IPS-NIHi11 (cell line): ENCODE measurements around the gene COMMD9.
"Not testable (repeated sequence)": the region's sequence is repeated elsewhere in the genome, so short reads cannot be mapped to it uniquely, and the experiment has no call there.

Experiments
- DNase-seq: peaks from one replicate; pipeline ENCODE4 v3.0.0; 2012; ENCODE audit warnings: mixed read lengths, low spot score

Gene COMMD9

DNA sequence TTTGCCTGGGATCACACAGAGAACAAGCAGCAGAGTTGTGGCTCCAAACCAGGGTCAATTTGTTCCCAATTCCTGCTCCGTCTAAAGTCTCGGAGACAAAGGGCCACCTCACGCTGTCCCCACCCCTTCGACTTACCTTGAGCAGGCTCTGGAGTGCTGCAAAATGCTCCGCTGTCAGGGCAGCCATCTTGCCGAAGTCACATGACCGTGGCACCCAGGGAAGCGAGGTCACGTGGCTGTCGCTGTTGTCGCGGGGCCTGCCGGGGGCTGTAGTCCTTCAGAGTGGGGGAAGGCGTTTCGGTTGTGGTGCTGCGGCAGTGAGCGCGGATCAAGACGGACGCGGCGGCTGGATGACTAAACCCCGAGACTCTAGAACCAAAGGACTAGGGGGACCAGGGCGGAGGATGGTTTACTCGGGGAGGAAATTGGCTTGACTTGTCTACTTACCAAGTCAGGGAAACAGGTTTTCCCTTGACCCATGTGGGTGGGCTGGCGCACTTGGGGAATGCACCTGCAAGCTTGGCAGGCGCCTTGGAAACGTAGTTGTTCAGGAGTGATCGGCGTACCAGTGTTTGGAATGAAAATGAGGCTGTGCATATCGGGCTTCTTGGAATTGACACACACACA is at the start of gene COMMD9:
TSS of gene COMMD9 (minus strand) at position 199 of the 627 bp plus-strand sequence. CDS start at position 187, 12 bp downstream.
- DNase-seq, result peak; percentile 97

DNA sequence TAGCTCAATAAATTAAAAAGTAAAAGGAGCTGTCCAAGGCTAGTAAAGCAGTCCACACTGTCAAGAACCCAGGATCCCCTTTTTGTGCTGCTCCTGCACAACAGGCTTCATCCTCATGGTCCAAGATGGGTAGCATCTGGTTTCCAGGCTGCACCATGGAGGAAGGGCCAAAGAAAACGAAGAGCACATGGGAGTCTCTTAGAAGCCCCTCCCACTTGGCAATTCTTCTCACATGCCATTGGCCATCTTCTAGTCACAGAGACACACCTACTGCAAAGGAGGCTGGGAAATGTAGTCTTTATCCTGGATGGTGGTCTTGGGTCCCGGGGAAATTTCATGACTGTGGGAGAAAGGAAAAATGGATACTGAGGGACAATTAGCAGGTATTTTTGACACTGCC is 44.7 kb upstream of the COMMD9 start:
- peak; percentile 67 for DNase-seq

DNA sequence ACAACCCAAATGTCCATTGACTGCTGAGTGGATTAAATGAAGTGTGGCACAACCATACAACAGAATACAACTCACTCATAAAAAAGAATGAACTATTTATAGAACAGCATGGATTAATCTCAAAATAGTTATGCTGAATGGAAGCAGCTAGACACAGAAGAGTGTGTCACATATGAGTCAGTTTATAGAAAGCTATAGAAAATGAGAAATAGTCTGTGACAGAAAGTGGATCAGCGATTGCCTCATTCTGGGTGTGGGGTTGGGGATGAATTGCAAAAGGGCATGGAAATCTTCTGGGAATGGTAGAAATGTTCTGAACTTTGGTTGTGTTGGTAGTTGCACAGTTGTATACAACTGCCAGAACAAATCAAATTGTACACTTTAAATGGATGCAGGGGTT is 44.2 kb upstream of the COMMD9 start:
- DNase-seq, result no peak

GRCh38 chr11:36330411-36330810 is 41.2 kb upstream of the COMMD9 start:
- DNase-seq, result no peak

DNA sequence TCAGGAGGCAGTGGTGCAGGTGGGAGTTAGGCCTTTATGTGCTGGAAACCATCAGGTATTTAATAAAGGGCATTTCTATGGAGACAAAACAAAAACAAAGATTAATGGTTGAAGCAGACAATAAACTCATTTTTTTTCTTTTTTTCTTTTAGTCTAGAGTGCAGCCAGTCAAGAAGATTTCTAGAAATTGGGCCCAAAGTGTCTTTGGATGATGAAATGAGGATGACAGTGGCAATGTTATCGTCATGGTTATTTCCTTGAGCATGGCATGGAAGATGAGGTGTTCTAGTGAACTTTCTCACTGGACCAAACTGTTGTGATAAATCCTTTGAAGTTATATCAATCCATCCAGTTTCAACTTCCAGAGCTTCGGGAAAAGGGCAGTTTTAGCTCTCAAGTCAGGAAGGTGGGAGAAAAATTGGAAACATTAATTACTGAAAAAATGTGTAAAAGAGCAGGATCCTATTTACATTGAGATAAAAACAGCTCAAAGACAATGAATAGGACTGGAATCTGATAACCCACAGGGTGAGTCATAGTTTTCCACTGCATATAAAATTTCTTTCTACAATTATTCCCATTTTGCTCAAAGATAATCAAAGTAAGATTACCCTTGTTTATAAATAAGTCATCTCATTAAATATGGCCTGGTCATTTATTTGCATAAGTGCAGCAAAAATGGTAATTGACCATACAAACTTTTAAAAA is 39.9 kb upstream of the COMMD9 start:
- DNase-seq, result no peak

DNA sequence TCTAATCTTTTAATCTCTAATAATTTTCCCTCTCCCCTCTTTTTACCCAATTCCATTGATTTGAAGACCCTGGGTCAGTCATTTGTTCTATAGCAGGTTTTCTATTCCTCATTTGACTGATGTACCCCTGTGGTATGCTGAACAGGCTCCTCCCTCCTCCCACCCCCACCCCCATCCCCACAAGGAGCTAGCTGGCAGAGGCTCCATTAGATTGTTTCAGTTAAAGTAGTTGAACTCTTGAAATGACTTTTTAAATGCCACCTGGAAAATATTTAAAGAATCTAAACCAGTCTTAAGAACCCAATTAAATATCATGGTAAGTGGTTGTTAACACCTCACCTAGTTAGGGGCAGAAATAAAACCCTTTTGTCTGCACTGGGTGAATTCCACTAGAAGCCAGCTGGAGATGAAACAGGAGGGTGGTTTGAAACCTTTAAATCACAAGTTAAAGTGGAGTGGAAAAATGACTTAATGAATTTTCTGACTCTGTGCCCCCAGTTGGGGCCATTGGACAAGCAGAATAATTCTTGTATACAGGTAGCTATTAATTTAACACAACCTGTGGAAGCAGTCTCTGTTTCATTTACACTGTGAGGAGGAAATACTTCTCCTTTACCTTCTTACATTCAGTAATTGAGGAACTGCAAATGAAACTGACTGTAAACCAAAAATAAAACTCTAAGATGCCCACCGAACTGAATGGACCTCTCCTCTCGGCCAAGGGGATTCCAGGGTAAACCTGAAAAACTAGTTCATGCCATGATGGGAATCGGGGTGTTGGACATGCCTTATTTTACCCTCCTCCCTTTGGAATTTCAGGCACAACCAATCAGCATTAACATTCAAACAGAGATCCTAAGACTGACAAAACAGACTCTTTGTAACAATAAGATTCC is 37.5 kb upstream of the COMMD9 start:
- DNase-seq, result peak; percentile 41

DNA sequence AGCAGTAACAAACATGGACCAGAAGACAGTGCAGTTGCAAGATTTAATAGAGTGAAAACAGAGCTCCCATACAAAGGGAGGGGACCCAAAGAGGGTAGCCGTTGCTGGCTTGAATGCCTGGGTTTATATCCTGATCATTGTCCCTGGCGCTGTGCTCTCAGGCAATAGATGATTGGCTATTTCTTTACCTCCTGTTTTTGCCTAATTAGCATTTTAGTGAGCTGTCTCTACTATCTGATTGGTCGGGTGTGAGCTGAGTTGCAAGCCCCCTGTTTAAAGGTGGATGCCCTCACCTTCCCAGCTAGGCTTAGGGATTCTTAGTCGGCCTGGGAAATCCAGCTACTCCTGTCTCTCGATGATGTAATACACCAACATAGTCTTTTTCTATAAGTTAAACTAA is 36.2 kb upstream of the COMMD9 start:
- DNase-seq, result not testable (repeated sequence)

DNA sequence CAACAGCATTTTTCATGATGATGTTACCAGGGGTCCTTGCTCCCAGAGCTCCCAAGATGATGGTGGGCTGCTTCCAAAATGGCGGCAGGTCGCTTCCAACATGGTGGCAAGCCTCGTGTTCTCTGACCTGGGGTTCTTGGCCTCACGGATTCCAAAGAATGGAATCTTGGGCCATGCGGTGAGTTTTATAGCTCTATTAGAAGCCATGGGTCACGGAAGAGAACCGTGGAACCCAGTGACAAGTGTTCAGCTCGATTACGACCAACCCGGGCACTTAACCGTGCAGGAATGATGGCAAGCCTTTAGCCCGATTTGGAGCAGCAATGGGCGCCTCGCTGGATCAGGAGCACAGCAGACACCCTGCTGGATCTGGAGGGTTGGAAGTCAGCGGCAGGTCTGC is 35.7 kb upstream of the COMMD9 start:
- not testable (repeated sequence) for DNase-seq

DNA sequence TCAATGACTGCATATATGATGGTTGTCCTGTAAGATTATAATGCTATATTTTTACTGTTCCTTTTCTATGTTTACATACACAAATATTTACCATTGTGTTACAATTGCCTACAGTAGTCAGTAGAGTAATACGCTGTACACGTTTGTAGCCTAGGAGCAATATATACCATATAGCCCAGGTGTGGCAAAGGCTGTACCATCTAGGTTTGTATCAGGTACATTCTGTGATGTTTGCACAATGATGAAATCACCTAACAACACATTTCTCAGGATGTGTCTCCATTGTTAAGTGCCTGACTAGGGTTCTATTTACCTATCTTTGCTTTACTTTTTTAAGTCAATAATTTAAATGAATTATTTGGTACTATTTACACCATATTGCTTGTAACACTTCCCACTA is 28.8 kb upstream of the COMMD9 start:
- no peak for DNase-seq

- no peak for DNase-seq
Measured at GRCh38 chr11:36316049-36316448, 26.8 kb upstream of the COMMD9 start.

GRCh38 chr11:36314434-36314767 is 25.2 kb upstream of the COMMD9 start:
- DNase-seq, result no peak

DNA sequence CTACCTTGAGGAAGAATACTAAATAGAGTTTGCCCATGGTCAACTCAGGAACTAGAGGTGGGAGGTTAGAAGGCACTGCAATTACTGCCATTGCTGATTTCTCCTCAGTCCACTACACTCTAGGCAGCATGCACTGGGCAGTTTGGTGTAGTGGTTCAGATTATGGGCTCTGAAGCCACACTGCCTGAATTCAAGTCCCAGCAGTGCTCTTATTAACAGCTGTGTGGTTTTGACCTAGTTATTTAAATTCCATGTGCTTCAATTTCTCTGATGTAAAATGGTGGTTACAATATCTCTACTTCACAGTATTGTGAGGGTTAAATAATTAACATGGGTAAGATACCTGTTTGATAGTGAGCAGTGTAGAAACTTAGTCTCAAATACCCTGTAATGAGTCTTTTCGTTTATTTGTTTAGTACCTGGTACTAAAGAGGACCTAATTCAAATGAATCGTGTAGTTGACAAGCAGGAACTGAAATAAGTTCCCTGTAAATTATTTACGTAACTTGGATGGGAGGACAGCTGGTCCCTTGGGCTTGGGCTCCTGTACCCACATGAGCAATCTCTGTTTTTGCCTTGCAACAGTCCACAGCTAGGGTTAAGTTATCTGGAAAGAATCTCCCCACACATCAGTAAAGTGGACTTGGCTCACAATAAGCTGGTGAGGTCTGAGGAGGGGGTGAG is 24.7 kb upstream of the COMMD9 start:
- no peak for DNase-seq

- no peak for DNase-seq
Measured at GRCh38 chr11:36312611-36313472, 23.6 kb upstream of the COMMD9 start.

DNA sequence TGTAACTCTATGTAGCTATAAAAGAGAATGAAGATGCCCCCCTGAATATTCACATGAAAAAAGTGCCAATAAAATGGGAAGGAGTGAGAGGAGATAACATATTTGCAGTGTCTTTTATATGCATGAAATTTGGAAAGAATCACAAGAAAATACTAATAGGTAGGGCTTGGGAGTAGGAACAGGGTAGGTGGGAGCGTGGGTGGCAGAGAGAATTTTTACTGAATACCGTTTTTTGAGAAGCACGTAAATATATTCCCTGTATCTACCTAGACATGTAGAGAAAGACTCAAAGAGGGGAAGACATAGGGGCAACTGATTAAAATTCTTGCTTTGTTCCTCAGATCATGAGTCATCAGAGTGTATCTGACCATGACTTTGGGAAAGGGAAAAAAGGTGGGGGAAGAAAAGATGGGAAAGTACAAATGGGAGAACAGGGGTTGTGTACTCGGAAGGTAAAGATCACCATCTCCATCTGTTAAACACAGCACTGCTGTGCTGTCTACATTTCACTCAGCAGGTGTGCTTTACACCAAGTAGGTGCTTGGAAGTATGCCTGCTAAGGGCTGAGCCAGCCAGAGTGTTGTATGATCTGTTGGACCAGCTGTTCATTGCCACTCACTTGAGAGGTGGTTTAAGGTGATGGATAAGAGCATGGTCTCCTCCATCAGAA is 22.8 kb upstream of the COMMD9 start:
- DNase-seq, result no peak

DNA sequence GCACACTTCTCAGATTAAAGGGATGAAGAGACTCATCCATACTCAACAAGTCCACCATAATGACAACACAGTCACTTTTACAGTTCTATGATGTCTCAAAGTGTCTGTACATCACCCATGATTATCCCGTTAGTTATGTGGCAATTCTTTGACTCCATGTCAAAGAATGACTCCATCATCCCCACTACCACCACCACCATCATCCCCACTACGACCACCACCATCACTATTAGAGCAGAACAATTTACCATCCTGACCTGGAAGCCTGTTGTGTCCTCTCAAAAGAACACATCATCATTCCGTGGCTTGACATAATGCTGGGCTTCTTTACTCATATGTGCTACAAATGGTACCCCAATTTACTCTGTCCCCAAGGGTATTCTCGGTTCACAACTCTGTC is 20.6 kb upstream of the COMMD9 start:
- DNase-seq, result no peak

- no peak for DNase-seq
Measured at GRCh38 chr11:36308577-36308976, 19.4 kb upstream of the COMMD9 start.

DNA sequence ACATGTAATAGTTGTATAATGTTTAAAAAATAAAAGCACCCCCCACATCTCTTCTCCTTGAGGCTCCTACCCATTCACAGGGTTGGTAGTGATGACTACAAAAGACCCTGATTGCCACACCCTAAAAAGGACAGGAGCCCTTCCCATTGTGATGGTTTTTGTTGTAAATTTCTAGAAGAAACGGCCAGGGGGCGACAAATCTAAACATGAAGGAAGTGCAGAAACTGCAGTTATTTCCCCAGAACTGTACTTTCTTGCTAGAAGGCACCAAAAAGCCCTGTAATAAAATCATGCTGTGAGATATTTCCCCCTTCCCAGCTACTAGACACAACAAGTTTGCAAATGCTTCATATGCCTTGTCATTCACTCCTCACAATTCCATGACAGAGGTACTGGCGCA is 17.7 kb upstream of the COMMD9 start:
- peak; percentile 37 for DNase-seq

GRCh38 chr11:36305047-36305446 is 15.8 kb upstream of the COMMD9 start:
- DNase-seq, result no peak

DNA sequence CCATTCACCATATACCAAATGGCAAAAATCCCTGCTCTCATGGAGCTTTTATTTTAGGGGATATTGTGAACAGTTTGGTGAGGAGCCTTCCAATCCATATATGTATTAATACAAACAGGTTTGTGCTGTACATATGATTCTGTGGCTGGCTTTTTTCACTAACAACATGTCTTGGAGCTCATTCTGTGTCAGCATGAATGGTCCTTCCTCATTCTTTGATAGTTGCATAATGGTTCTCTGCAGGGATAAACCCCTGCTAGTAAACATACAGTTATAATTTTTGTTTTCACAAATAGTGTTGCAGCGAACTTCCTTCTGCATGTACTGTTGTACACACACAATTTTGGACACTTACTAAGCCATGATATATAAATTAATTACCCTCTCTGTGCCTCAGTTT is 15.1 kb upstream of the COMMD9 start:
- no peak for DNase-seq

- no peak for DNase-seq
Measured at GRCh38 chr11:36300650-36301049, 11.4 kb upstream of the COMMD9 start.
